ACC112 (cell line): ENCODE measurements around the gene L3HYPDH.

ENCODE experiments used
- H2AFZ ChIP-seq: fragments of 200-600 bp; sonication (generic); one replicate; pipeline ENCODE4 v1.6.0; 2017; ENCODE audit warnings: antibody characterized with exemption, low read length; ENCODE audit not compliant: unreplicated experiment
- H3K27ac ChIP-seq: fragments of 200-600 bp; sonication (generic); 2 replicates; pipeline ENCODE4 v1.5.1; 2014; ENCODE audit warnings: low read depth, mild to moderate bottlenecking, antibody characterized with exemption, low read length, moderate library complexity
- H3K27me3 ChIP-seq: fragments of 200-600 bp; sonication (generic); 2 replicates; pipeline ENCODE4 v1.6.1; 2014; ENCODE audit warnings: mild to moderate bottlenecking, antibody characterized with exemption, low read length, moderate library complexity, mixed read lengths; ENCODE audit not compliant: insufficient read depth
- H3K36me3 ChIP-seq: fragments of 200-600 bp; sonication (generic); 2 replicates; pipeline ENCODE4 v1.6.1; 2016; ENCODE audit warnings: mild to moderate bottlenecking, antibody characterized with exemption, low read length, moderate library complexity, mixed read lengths; ENCODE audit not compliant: insufficient read depth
- H3K4me1 ChIP-seq: fragments of 200-600 bp; sonication (generic); one replicate; pipeline ENCODE4 v1.6.1; 2016; ENCODE audit warnings: low read length, mixed read lengths; ENCODE audit not compliant: insufficient read depth, unreplicated experiment, control insufficient read depth
- H3K4me3 ChIP-seq: fragments of 200-600 bp; sonication (generic); 2 replicates; pipeline ENCODE4 v1.5.1; 2014; ENCODE audit warnings: mild to moderate bottlenecking, low read depth, low read length
- H3K79me2 ChIP-seq: fragments of 200-600 bp; sonication (generic); one replicate; pipeline ENCODE4 v1.6.0; 2016; ENCODE audit warnings: low read length; ENCODE audit not compliant: control insufficient read depth, unreplicated experiment, insufficient read depth

L3HYPDH gene

DNA sequence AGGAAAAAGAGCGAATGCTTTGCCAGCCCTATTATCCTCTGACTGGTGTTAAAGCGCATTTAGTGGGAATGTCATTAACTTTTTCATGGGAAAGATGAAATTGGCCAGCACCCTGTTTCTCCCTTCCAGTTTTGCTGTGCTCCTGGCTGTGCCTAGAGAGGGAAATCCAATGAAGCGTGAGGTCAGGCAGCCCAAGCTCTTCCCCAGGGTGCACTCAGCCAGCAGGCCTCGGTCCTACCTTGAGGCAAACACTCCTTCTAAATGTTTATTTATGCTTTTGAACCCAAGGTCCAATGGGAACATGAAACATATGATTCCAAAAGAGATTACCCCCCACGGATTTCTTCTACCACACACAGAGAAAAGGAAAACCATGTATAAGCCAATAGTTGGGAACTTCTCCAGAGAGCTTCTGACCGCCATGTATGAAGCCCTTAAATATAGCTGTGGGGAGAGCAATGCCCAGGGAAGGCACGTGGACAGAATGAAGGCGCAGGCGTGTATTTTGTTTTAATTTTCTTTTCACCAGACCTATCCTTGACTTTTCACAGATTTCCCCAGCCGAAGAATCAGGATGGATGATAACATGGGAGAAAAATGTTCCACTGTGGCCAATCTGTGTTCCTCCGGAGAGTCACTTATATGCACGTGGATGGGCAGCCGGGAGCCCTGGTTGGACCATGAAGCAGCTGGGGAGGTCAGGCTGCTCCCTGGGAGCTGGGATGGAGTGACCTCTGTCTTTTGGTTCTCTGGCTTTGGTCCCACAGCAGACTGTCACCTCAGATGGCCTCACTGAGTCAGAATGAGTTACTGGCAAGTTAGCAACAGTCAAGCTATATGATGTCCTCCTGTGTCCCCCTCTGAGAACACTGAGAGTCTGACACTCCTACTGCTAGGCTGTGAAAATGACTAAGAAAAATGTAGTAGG, 56.3 kb downstream of the L3HYPDH start:
- Histone ChIP-seq H3K79me2 (no peaks in the 10 kb centered on the region), H2AFZ (peak overlapping the region; percentile 11), H3K27ac (peak overlapping the region; percentile 92), H3K4me1 (peaks cover 58% of the 10 kb centered on the region), H3K27me3 (no peaks in the 10 kb centered on the region), H3K36me3 (peaks cover 4% of the 10 kb centered on the region; the same call in 1 of the 2 replicates), H3K4me3 (peak overlapping the region; percentile 30; the same call in 1 of the 2 replicates)

DNA sequence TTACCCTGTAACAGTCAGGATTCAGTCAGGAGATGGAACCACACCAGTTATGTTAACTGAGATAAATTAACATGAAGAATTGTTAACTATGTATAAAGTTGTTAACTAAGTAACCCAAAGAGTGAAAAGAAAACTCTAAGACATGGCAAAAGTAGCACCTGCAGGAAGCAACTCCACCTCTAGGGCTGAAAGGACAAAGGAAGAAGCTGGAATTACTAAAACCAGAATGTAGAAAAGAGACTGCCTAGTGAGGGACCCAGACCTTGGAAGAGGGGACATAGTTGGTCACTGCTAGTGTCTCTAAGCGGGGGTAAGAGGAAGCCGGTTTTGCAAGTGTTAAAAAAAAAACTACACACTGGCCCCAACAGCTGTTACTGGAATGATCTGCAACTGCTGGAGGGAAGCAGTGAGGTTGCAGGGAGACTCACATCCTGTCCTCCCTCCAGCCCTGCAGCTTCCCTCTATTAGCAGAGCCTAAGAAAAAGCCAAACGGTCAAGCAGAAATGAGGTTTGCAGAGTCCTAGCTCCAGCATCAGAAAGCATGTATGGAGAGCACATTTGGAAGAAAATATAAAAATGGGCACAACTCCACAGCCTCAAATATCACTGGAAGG, 58.8 kb downstream of the L3HYPDH start:
- Histone ChIP-seq H2AFZ (no peak overlapping the region), H3K27ac (0 out of 2 replicates have a peak overlapping the region, but pooled peaks have one; percentile 2), H3K4me1 (peaks cover 69% of the 10 kb centered on the region), H3K36me3 (no peaks in the 10 kb centered on the region), H3K4me3 (no peak overlapping the region), H3K79me2 (no peaks in the 10 kb centered on the region), H3K27me3 (no peaks in the 10 kb centered on the region)

DNA sequence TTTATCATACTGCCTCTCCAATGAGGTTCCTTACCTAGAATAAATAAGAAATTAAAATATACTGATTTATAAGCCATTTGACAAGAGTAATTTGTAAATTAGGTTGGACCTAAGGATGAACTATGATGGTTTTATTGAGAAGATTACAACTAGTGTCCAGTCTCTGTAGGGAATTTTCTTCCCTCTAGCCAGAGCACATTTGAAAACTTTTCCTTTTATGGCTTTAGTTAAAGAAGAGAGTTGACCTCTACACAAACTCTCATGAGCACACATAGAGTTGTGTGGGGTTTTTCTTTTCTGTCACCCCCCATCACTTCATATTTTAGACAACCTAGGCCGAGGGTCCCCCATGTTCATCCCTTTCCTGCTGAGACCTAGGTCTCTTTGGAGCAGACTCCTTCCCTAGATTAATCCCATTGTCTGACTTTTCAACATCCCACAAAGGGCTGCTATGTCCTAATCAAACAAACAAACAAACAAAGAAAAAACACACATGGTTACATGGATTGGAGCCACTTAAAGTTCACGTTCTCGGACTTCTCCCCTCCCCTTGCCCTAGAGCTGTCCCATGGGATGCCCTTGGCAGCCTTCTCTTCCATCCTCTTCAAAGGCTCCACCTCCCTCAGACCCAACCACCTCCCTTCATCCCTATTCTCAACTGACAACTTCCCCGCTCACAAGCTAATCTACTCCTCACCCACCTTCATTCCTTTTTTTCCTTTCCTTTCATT, 59.7 kb downstream of the L3HYPDH start:
- H3K79me2 ChIP-seq = no peaks in the 10 kb centered on the region
- H3K4me1 ChIP-seq = peaks cover 62% of the 10 kb centered on the region
- no peaks in the 10 kb centered on the region for H3K27me3 ChIP-seq
- no peaks in the 10 kb centered on the region for H3K36me3 ChIP-seq
- no peak overlapping the region for H3K4me3 ChIP-seq
- no peak overlapping the region for H2AFZ ChIP-seq
- H3K27ac ChIP-seq = no peak overlapping the region
